CD1c-positive myeloid dendritic cell (primary cell): ENCODE measurements around the gene CSNK1G3.
A peak's percentile ranks its signal among the peaks of the same experiment; 100 is the strongest.
"Not testable (repeated sequence)": the region's sequence is repeated elsewhere in the genome, so short reads cannot be mapped to it uniquely, and the experiment has no call there.

Experiments used
- DNase-seq: peaks from one replicate; pipeline ENCODE4 v3.0.0-alpha.2; 2016; ENCODE audit errors: extremely low spot score

CSNK1G3 gene

GRCh38 chr5:123511648-123512605 is at the start of gene CSNK1G3:
TSS of gene CSNK1G3 (plus strand) at chr5:123512177. CDS start at chr5:123545664, 33,487 bp downstream.
- peak; percentile 96 for DNase-seq

- not testable (repeated sequence) for DNase-seq
These were observed 45.1 kb upstream of the CSNK1G3 start for GRCh38 chr5:123466839-123467238.

GRCh38 chr5:123471385-123471784 is 40.6 kb upstream of the CSNK1G3 start:
- DNase-seq, result no peak

DNA sequence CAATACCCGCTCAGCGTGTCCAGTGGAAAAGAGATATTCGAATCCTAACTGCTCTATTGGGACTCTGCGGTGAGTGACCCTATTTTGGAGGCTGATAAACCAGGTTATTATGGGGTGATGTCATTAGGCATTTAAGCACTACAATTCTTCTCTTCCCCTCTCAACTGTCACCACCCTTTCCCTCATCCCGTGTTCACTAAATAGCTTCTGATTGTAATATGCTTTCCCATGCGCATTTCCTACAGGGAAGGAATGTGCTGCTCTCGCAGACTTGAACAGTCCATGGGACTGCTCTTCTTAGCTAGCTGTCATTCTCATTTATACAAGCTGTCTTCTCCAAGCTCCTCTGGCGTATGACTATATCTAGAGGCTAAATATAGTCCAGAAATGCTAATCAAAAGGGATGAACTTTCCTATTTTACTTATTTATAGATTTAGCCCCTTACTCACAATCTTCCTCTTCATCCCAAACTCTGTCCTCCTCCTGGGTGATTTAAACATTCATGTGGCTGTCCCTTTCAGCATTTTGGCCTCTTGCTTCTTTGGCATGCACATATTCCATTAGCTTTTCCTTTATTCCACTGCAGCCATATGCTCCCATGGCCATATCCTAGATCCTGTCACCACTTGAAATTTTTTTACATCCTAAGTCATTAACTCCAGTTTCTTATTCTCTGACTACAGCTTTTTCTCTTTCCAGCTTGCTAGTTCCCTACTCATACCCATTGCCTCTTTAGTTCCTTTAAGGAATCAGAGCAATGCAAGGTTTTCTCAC is 39.6 kb upstream of the CSNK1G3 start:
- DNase-seq, result no peak

- no peak for DNase-seq
These were observed 37.7 kb upstream of the CSNK1G3 start for GRCh38 chr5:123474228-123474627.

DNA sequence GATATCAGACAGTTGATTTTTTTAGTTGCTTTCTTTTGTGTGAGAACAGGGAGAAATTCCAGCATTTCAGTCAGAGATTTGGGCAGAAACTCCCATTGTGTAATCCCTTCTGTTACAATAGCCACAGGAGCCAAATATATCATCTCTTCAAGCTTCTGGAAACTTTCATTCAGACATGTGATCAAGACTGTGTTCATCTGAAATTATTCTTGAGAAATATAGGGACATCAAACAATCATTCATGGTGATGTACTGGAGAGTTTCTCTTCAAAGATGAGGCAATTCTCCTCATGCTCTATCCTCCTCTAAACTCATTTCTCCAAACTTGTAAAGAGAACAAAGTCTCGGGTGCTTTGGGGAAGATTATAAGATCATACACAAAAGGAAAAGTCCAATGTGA is 35.2 kb upstream of the CSNK1G3 start:
- no peak for DNase-seq

- DNase-seq, result no peak
These were observed 33.4 kb upstream of the CSNK1G3 start for GRCh38 chr5:123478546-123478945.

DNA sequence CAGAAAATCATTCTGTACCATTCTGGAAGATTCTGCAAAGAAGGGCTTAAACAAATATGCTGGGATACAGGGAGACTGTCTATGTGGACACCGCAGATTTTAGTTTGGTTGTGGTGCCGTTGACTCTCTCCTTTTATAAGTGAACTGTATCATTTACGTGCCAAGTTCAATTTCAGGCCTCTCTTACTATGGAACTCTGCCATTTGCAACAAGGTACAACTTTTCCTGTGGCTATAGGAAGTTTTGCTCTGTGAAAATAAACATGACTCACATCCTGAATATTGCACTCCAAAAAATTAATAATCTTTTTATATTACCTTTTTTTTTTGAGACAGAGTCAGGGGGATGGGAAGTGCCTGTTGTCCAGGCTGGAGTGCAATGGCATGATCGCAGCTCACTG is 29.7 kb upstream of the CSNK1G3 start:
- DNase-seq, result no peak

- DNase-seq, result no peak
These were observed 28.4 kb upstream of the CSNK1G3 start for GRCh38 chr5:123483446-123484077.

DNA sequence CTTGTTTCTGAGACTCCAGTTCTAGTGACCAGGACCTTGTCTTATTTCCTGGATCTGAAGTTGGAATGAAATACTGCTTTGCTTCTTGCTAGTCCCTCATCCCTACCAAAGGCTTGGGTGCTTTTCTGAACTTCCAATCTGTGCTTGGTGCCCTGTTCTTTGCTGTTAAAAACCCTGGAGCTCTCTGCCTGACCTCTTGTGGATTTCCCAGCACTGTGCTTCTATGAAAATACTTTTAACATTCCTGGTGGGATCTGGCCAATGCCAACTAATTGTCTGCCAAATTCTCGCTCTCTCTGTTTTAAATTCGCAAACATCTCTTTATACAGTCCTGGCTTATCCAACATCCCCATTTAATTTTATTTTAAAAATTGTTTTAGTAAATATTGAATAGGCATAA is 26.7 kb upstream of the CSNK1G3 start:
- no peak for DNase-seq

- DNase-seq, result peak; percentile 28
These were observed 24.9 kb upstream of the CSNK1G3 start for GRCh38 chr5:123486951-123487655.

- DNase-seq, result no peak
These were observed 21.0 kb upstream of the CSNK1G3 start for GRCh38 chr5:123490974-123491373.

- not testable (repeated sequence) for DNase-seq
These were observed 16.8 kb upstream of the CSNK1G3 start for GRCh38 chr5:123495211-123495610.

- no peak for DNase-seq
These were observed 15.1 kb upstream of the CSNK1G3 start for GRCh38 chr5:123496892-123497291.

DNA sequence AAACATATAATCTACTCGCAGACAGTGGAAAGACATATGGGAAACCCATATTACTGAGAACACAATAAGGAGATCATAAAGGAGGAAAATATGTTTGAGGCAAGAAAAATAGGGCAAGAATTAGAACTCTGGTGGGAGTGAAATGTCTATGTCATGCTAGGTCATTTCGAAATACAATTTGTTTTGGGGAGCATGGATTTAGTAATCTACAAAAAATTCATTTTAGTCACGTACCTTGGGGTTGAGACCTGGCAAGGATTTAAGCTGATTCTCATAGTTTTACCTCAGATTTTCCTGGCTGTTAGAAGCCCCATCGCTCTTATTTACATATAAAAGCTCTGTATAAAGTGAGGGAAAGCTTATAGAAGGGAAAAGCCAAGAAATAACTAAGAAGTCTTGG is 11.5 kb upstream of the CSNK1G3 start:
- DNase-seq, result no peak

- DNase-seq, result no peak
These were observed 9.9 kb upstream of the CSNK1G3 start for GRCh38 chr5:123502120-123502519.

DNA sequence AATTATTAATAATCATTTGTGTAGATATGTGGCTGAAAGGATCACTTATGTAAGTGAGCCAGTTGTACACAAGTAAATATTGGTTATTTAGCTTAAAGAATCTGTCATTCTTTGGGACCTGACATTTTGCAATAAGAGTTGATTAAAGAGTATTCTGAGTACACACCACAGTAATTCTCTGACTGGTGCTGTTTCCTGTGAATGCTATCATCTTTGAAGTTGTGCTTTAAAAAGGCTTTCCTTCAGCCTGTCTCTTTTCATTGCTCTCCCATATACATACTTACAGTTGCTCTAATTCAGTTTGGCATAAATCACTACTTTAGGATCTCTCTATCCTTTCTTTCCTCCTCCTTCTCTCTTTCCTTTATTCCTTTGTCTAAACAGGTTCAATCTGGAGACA is 8.7 kb upstream of the CSNK1G3 start:
- no peak for DNase-seq

DNA sequence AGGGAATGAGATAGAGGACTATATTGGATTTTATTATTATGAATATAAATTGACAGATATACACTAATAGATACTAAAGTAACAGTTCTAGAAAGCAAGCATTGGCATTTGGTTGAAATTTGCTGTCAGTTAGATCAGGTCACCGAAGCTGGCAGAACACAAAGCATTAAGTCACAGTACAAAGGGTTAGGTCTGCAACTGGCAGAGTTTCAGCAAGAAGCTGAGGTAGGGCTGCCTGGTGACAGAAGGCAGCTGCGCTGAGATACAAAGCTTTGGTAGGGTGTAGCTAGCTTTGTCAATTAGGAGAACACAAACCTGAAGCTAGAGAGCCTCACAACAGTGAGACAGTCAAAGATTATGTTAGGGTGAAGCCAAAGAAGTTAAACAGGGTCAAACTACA is 6.3 kb upstream of the CSNK1G3 start:
- DNase-seq, result no peak

DNA sequence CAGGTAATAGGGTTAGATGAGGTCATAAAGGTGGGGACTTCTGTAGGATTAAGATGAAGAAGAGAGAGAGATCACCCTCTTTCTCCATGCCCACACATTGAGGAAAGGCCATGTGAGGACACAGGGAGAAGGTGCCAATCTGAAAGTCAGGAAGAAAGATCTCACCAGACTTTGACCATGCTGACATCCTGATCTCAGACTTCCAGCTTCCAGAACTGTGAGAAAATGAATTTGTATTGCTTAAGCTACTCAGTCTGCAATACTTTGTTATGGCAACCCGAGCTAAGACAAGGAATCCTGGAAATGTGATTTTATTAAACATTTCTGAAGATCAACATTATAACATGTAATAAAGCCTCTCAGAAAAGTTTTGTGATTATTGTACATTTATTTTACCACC is 3.5 kb upstream of the CSNK1G3 start:
- DNase-seq, result no peak

GRCh38 chr5:123511290-123511647 is 708 bp upstream of the CSNK1G3 start:
- no peak for DNase-seq

- peak; percentile 46 for DNase-seq
These were observed 859 bp downstream of the CSNK1G3 start for GRCh38 chr5:123512611-123513461.
